Right atrium auricular region (tissue), 2 donors: ENCODE data around the gene ATP11A. TPM values are rescaled to one million over a fixed set of nuclear protein-coding genes. Genes with fewer than 3 reads are reported as not detected.
A peak's percentile ranks its signal among the peaks of the same experiment; 100 is the strongest.

Source experiments
- DNase-seq: peaks from one replicate; pipeline ENCODE4 v3.0.0-alpha.2; 2019; ENCODE audit warnings: low spot score
- H3K27ac ChIP-seq, 2 donors: fragments of 200-600 bp; sonication (generic); 1 replicate in 1 of 2; 2 replicates in 1 of 2; pipeline ENCODE4 v1.5.1; 2016 to 2019
- H3K27me3 ChIP-seq, 2 donors: fragments of 200-600 bp; sonication (generic); one replicate each; pipeline versions ENCODE4 v1.5.1 to v1.6.0; 2017 to 2019
- H3K36me3 ChIP-seq: fragments of 200-600 bp; sonication (generic); one replicate; pipeline ENCODE4 v1.5.1; 2016
- H3K4me1 ChIP-seq, 2 donors: fragments of 200-600 bp; sonication (generic); one replicate each; pipeline versions ENCODE4 v1.5.1 to v1.6.0; 2017 to 2019
- H3K4me3 ChIP-seq, 2 donors: fragments of 200-600 bp; sonication (generic); 1 replicate in 1 of 2; 2 replicates in 1 of 2; pipeline ENCODE4 v1.5.1; 2017 to 2019; ENCODE audit warnings: mild to moderate bottlenecking in 1 of 2, moderate library complexity in 1 of 2
- H3K9me3 ChIP-seq, 2 donors: fragments of 200-600 bp; sonication (generic); one replicate each; pipeline ENCODE4 v1.5.1; 2019
- CTCF ChIP-seq, 2 donors: fragments of 200-600 bp; sonication (generic); IDR thresholded peaks; one replicate each; pipeline ENCODE4 v1.5.1; 2019; ENCODE audit warnings: antibody characterized with exemption in 2 of 2
- total RNA-seq, 2 donors: library from RNA; depleted of rRNA; stranded (reverse); fragments of >200 nt; gene quantifications; one replicate each; pipeline ENCODE4 v1.1.0, GENCODE V29; 2016

Gene ATP11A
- total RNA-seq, 2 donors from 2014 or later = 31.8 to 48.6 TPM

GRCh38 chr13:112804374-112804773 lies 114.5 kb downstream of the ATP11A start:
- Histone ChIP-seq H3K27ac (no peak overlapping the region), H3K9me3 (no peaks in the 10 kb centered on the region), H3K27me3 (no peaks in the 10 kb centered on the region), H3K4me1 (no peaks in the 10 kb centered on the region), H3K4me3 (no peak overlapping the region), H3K36me3 (peaks cover 9% of the 10 kb centered on the region)
- DNase-seq = peak; percentile 9
- no peak for TF ChIP-seq CTCF (IDR thresholded peaks at IDR 0.05)

- Histone ChIP-seq H3K27ac (no peak overlapping the region), H3K4me1 (no peaks in the 10 kb centered on the region), H3K36me3 (peaks cover 25% of the 10 kb centered on the region), H3K9me3 (no peaks in the 10 kb centered on the region), H3K27me3 (no peaks in the 10 kb centered on the region), H3K4me3 (no peak overlapping the region)
- TF ChIP-seq CTCF (IDR thresholded peaks at IDR 0.05) = no peak
- DNase-seq = peak; percentile 23
Measured at GRCh38 chr13:112806739-112807652, 117.2 kb downstream of the ATP11A start.

GRCh38 chr13:112807653-112808376 lies 118.0 kb downstream of the ATP11A start:
- no peak for TF ChIP-seq CTCF (IDR thresholded peaks at IDR 0.05)

GRCh38 chr13:112808377-112809140 lies 118.7 kb downstream of the ATP11A start:
- DNase-seq = peak; percentile 49

More at GRCh38 chr13:112807653-112808376, 118.0 kb downstream of the ATP11A start:
- Histone ChIP-seq H3K27me3 (no peaks in the 10 kb centered on the region), H3K36me3 (peaks cover 31% of the 10 kb centered on the region), H3K9me3 (no peaks in the 10 kb centered on the region), H3K4me3 (no peak overlapping the region), H3K4me1 (no peaks in the 10 kb centered on the region), H3K27ac (no peak overlapping the region)
- DNase-seq = peak; percentile 34

More at GRCh38 chr13:112808377-112809140, 118.7 kb downstream of the ATP11A start:
- no peak for TF ChIP-seq CTCF (IDR thresholded peaks at IDR 0.05)
- no peak overlapping the region for H3K4me3 ChIP-seq
- no peaks in the 10 kb centered on the region for H3K4me1 ChIP-seq
- peaks cover 38% of the 10 kb centered on the region for H3K36me3 ChIP-seq
- H3K27ac ChIP-seq = no peak overlapping the region
- no peaks in the 10 kb centered on the region for H3K27me3 ChIP-seq
- H3K9me3 ChIP-seq = peaks cover 0 to 5% of the 10 kb centered on the region in 2 donors
